WTC11 (cell line): Measurements from ENCODE around the gene CEACAM8.

ENCODE experiments used
- CTCF ChIP-seq: fragments of 200-600 bp; IDR thresholded peaks from 2 replicates; pipeline ENCODE4 v1.8.0; 2022; ENCODE audit warnings: antibody characterized with exemption
- SP1 ChIP-seq: sonication (generic); formaldehyde crosslinking; conservative IDR thresholded peaks from 2 replicates; pipeline ENCODE4 v1.8.1; 2022; ENCODE audit warnings: missing genetic modification reagents
- ZBTB43 ChIP-seq: sonication (generic); formaldehyde crosslinking; IDR thresholded peaks from 2 replicates; pipeline ENCODE4 v1.8.1; 2023; ENCODE audit warnings: mild to moderate bottlenecking, missing genetic modification reagents

DNA sequence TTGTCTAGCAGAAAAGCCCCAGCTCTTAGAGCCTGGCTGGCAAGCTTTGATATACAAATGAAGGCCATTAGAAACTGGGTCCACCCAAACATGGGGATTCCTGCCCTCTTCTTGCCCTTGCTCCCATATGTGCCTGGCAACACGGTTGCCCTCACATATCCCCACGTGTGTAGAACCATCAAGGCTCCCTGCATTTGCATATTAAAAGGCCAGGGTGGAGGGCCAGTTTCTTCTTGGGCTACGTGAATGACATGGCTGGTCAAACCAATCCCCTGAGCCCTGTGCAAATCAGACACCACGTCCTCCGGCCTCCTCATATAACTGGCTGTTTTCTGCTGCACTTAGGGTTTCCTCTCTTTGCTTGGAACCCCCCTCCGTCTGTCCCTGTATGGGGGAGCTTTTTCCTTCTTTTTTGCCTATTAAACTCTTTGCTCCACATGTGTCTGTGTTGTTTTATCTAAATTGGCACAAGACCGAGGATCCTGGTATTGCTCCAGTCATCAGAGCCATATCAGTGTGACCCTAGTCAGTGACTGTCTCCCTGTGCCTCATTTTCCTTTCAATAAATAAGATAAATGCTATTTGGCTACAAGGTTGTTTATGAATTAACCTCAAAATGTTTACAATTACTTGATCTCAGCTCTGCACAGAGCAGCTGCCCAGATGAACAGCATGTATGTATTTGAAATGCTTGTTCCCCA, 36.1 kb downstream of the CEACAM8 start:
- no peak for TF ChIP-seq ZBTB43 (CRISPR knock-in tag)
- no peak for TF ChIP-seq SP1 (CRISPR knock-in tag)
- no peak for TF ChIP-seq CTCF
